H1 (cell line): ENCODE data around the gene ATP7B. TPM values are rescaled to one million over a fixed set of nuclear protein-coding genes. Genes with fewer than 3 reads are reported as not detected.

Experiments
- BACH1 ChIP-seq: IDR thresholded peaks from 2 replicates; pipeline ENCODE4 v1.6.1; 2012; ENCODE audit warnings: low read length, improper control_type of control experiment
- GTF2F1 ChIP-seq: IDR thresholded peaks from 2 replicates; pipeline ENCODE4 v1.6.1; 2012; ENCODE audit warnings: low read depth, low read length, improper control_type of control experiment, borderline replicate concordance
- JUN ChIP-seq: IDR thresholded peaks from 2 replicates; pipeline ENCODE4 v1.6.1; 2011; ENCODE audit warnings: low read depth, mild to moderate bottlenecking, improper control_type of control experiment, low read length
- JUND ChIP-seq: IDR thresholded peaks from 2 replicates; pipeline ENCODE4 v1.6.1; 2011; ENCODE audit warnings: mild to moderate bottlenecking, improper control_type of control experiment, low read length
- SP4 ChIP-seq: IDR thresholded peaks from 2 replicates; pipeline ENCODE4 v1.6.1; 2012; ENCODE audit warnings: low read length, inconsistent platforms
- TAF1 ChIP-seq: IDR thresholded peaks from 2 replicates; pipeline ENCODE4 v1.6.1; 2011; ENCODE audit warnings: mild to moderate bottlenecking, low read depth, low read length
- TAF7 ChIP-seq: optimal IDR thresholded peaks from 2 replicates; pipeline ENCODE3; 2011; ENCODE audit warnings: low read depth, mild to moderate bottlenecking, inconsistent platforms, low read length, moderate library complexity, borderline replicate concordance
- polyA plus RNA-seq, 7 experiments: library from polyadenylated mRNA; depleted of rRNA in 3 of 7; stranded (reverse) in 5 of 7; unstranded in 2 of 7; fragments of >200 nt in 5 of 7; fragments of 200-250 nt in 2 of 7; gene quantifications; 1 replicate in 5 of 7; 2 replicates in 1 of 7; 4 replicates in 1 of 7; pipeline versions ENCODE4 v1.2.1 to v1.2.3, GENCODE V29; 2011 to 2013; ENCODE audit warnings: missing spikeins in 2 of 7, mixed read lengths in 2 of 7
- total RNA-seq: library from RNA; stranded (reverse); fragmentation: NEBNext Ultra II Directional; extraction: Animal tissue kit (Norgen Biotek cat#: 25700); gene quantifications from 2 replicates; pipeline ENCODE4 v1.2.1, GENCODE V29; 2021
- TF ChIP-seq, protein P1 (sequence below): IDR thresholded peaks from 2 replicates; pipeline ENCODE4 v1.6.1; 2012; ENCODE audit warnings: inconsistent platforms

Gene ATP7B
- total and polyA plus RNA-seq, 2 of the 8 experiments (the other 6 are each of a cell fraction or from before 2014, with no cell fraction given), result 4.1 to 9.2 TPM

DNA sequence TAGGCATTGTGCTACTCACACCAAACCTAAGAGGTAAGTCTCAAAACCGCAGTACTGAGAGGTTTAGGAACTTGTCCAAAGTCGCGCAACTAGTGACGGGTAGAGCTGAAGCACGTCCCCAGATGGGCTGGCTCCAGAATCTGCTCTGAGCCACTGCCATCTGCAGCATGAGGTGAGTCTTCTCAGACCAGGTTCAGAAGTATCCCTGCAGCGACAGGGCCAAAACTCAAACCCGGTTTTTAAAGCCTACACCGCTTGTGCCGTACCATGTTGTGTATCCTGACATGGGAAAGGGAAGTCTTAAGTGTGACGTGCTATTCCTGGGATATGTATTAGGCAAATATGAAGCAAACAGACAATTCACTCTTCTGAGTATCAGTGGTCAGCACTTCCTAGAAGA is 45.1 kb downstream of the ATP7B start (continued):
- no peak for TF ChIP-seq TAF1
- TF ChIP-seq TAF7, result no peak
- TF ChIP-seq SP4, result no peak
- TF ChIP-seq, protein P1, sequence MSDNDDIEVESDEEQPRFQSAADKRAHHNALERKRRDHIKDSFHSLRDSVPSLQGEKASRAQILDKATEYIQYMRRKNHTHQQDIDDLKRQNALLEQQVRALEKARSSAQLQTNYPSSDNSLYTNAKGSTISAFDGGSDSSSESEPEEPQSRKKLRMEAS, result no peak
- no peak for TF ChIP-seq JUN
- TF ChIP-seq GTF2F1, result no peak
- TF ChIP-seq BACH1, result no peak
- no peak for TF ChIP-seq JUND
